Naive thymus-derived CD4-positive, alpha-beta T cell (primary cell): ENCODE data around the gene PRMT3. TPM values are rescaled to one million over a fixed set of nuclear protein-coding genes. Genes with fewer than 3 reads are reported as not detected.

Experiments used
- ATAC-seq: fragments of 150-1000 bp; cut with Tn5 transposase; 2 replicates; pipeline ENCODE4 v1.10.0; 2021; ENCODE audit warnings: mild to moderate bottlenecking, moderate library complexity
- CTCF ChIA-PET: fragments of 350-600 bp; sonication (Branson Sonifier 250); formaldehyde crosslinking; loops from one replicate; lab custom pipeline; 2021; ENCODE audit warnings: antibody characterized with exemption; lab: Charles Lee
- POLR2A ChIA-PET: fragments of 350-600 bp; sonication (Branson Sonifier 250); formaldehyde crosslinking; loops from one replicate; lab custom pipeline; 2021; ENCODE audit warnings: antibody characterized with exemption, inconsistent platforms; lab: Charles Lee
- DNase-seq, 9 donors: peaks; one replicate each; pipeline versions ENCODE4 v3.0.0 to v3.0.0-alpha.2; 2020 to 2022; ENCODE audit warnings: mixed read lengths in 1 of 9
- H3K27ac ChIP-seq: one replicate; pipeline ENCODE4 v1.7.0; 2013; ENCODE audit warnings: mild to moderate bottlenecking, low read depth, low read length, moderate library complexity
- H3K27me3 ChIP-seq, 2 donors: one replicate each; pipeline ENCODE4 v1.7.0; 2013; ENCODE audit warnings: low read length in 2 of 2, mild to moderate bottlenecking in 2 of 2, moderate library complexity in 2 of 2; ENCODE audit not compliant: control insufficient read depth in 2 of 2, insufficient read depth in 2 of 2
- H3K36me3 ChIP-seq, 3 experiments: 1 replicate in 2 of 3; 2 replicates in 1 of 3; pipeline ENCODE4 v1.7.0; 2013; ENCODE audit warnings: low read length in 3 of 3, mild to moderate bottlenecking in 3 of 3, moderate library complexity in 1 of 3; ENCODE audit not compliant: insufficient read depth in 3 of 3, control insufficient read depth in 2 of 3
- H3K4me1 ChIP-seq, 2 donors: one replicate each; pipeline ENCODE4 v1.7.0; 2013; ENCODE audit warnings: low read length in 2 of 2, mild to moderate bottlenecking in 2 of 2, moderate library complexity in 1 of 2; ENCODE audit not compliant: control insufficient read depth in 2 of 2, insufficient read depth in 2 of 2
- H3K4me3 ChIP-seq: 2 replicates; pipeline ENCODE4 v1.7.0; 2013; ENCODE audit warnings: mild to moderate bottlenecking, low read length
- H3K9me3 ChIP-seq, 3 experiments: 1 replicate in 2 of 3; 2 replicates in 1 of 3; pipeline ENCODE4 v1.7.0; 2013; ENCODE audit warnings: low read length in 3 of 3; ENCODE audit not compliant: control insufficient read depth in 2 of 3
- H3K27ac Mint-ChIP-seq, 9 donors: one replicate each; pipeline ENCODE4 v1.8.0; 2020 to 2022; ENCODE audit warnings: mixed read lengths in 9 of 9, mild to moderate bottlenecking in 8 of 9, moderate library complexity in 5 of 9, inconsistent platforms in 2 of 9
- H3K27me3 Mint-ChIP-seq, 5 donors: one replicate each; pipeline ENCODE4 v1.8.0; 2021 to 2022; ENCODE audit warnings: mixed read lengths in 5 of 5, mild to moderate bottlenecking in 1 of 5
- H3K36me3 Mint-ChIP-seq, 5 donors: one replicate each; pipeline ENCODE4 v1.8.0; 2020 to 2022; ENCODE audit warnings: mixed read lengths in 5 of 5, mild to moderate bottlenecking in 3 of 5, inconsistent platforms in 1 of 5
- H3K4me1 Mint-ChIP-seq, 7 donors: one replicate each; pipeline ENCODE4 v1.8.0; 2020 to 2022; ENCODE audit warnings: mixed read lengths in 7 of 7, mild to moderate bottlenecking in 3 of 7, inconsistent platforms in 1 of 7
- H3K4me3 Mint-ChIP-seq, 10 donors: one replicate each; pipeline ENCODE4 v1.8.0; 2020 to 2022; ENCODE audit warnings: mild to moderate bottlenecking in 10 of 10, mixed read lengths in 10 of 10, moderate library complexity in 6 of 10, inconsistent platforms in 2 of 10
- H3K9me3 Mint-ChIP-seq, 11 donors: one replicate each; pipeline ENCODE4 v1.8.0; 2020 to 2022; ENCODE audit warnings: mixed read lengths in 11 of 11, mild to moderate bottlenecking in 4 of 11, inconsistent platforms in 1 of 11, moderate library complexity in 1 of 11
- intact Hi-C, 2 donors: fragments of 100-400 bp; cut with micrococcal nuclease; formaldehyde crosslinking; loops; one replicate each; pipeline ENCODE4 v1.15.1; 2023
- polyA plus RNA-seq, 2 donors: library from polyadenylated mRNA; unstranded; fragments of 300-500 nt; fragmentation: Illumina TruSeq; gene quantifications; one replicate each; pipeline ENCODE4 v1.2.3, GENCODE V29; 2021
- total RNA-seq, 6 experiments: library from RNA in 5 of 6; stranded (reverse) in 5 of 6; gene quantifications; 1 replicate in 5 of 6; 2 replicates in 1 of 6; pipeline ENCODE4 v1.2.3 and lab custom pipeline; 2021 to 2026

PRMT3 gene
- total and polyA plus RNA-seq, 7 experiments from 2014 or later, result 7.6 to 19.0 (median 15.1) TPM

DNA sequence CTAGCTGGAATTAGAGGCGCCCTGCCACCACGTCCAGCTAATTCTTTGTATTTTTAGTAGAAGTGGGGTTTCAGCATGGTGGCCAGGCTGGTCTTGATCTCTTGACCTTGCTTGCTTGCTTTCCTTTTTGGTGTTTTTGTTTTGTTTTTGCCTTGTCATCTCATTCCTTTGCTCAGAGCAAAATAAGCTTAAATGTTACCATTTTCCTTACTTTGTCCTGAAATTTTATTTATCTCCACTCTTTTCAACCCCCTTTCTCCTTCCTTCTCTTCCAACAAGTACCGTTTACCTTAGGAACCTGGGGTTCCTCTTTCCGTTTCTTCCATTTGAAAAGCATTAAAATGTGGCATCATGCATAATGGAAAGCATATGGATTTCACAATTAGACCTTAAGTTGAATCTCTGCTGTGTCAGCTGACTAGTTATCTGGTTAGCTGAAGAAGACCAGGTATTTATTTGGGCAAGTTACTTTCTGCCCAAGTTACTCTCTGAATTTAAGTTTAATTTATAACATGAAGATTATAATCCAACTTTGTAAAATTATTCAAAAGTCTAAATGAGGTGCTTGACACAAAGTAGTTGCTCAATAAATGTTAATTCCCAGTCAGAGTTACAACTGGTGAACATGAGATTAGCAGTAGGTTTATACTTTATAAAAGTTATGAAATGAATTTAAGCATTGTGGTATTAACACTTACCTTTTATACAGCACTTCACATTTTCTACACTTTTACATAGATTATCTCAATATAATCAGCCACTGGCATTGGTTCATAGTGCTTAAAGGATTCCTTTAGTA is 69.7 kb downstream of the PRMT3 start:
- Mint-ChIP-seq H3K36me3 (peaks cover 0 to 56% (median 35%) of the 10 kb centered on the region in 5 donors), H3K27me3 (no peaks in the 10 kb centered on the region), H3K4me3 (no peak overlapping the region), H3K9me3 (peaks cover 0 to 3% (median 0%) of the 10 kb centered on the region in 11 donors), H3K4me1 (peaks cover 0 to 3% (median 0%) of the 10 kb centered on the region in 7 donors), H3K27ac (no peak overlapping the region)
- Histone ChIP-seq H3K27ac (no peak overlapping the region), H3K9me3 (no peaks in the 10 kb centered on the region), H3K4me1 (no peaks in the 10 kb centered on the region), H3K4me3 (no peak overlapping the region), H3K36me3 (peaks cover 0 to 6% (median 0%) of the 10 kb centered on the region in 3 experiments), H3K27me3 (no peaks in the 10 kb centered on the region)
- no peak for DNase-seq
- intact Hi-C loops, result no loop called here
- ATAC-seq, result no peak
- POLR2A ChIA-PET, result no interaction called here
- CTCF ChIA-PET, result no interaction called here

DNA sequence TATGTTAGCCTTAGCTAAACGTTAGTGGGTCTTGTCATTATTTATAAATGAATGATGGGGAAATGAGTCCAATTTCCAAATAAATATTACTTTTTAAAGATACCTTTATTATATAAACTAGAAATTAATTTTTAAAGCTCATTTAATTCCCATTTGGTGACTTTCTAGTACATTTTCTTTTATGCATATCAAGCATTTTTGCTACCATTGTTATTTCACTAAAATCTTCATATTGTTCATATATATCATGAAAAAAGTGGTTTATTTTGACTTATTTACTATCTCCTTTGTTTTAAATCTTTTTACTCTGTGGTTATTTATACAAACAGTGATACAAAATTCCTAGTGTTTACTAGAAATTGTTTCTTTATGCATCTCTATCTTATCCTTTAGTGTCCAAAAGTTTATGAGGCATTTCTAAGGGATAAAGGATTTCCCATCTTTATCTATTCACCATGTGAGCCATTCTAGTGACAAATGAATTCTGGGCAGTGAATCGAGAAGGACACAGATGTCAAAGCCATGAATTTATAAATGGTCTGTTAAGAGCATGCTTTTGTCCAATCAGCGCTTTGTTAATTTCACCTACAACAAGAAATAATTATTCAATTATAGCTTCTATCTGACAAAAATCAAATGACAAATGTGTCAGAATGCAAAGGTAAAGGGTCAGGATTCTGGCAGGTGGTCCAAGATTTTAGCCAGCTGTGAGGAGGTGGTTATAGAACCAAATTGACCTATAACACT is 70.6 kb downstream of the PRMT3 start:
- Histone ChIP-seq H3K27ac (no peak overlapping the region), H3K36me3 (peaks cover 0 to 6% (median 0%) of the 10 kb centered on the region in 3 experiments), H3K4me1 (no peaks in the 10 kb centered on the region), H3K9me3 (no peaks in the 10 kb centered on the region), H3K4me3 (no peak overlapping the region), H3K27me3 (no peaks in the 10 kb centered on the region)
- no peak for DNase-seq
- no peak overlapping the region for H3K4me3 Mint-ChIP-seq
- peaks cover 0 to 3% (median 0%) of the 10 kb centered on the region in 11 donors for H3K9me3 Mint-ChIP-seq
- peaks cover 0 to 3% (median 0%) of the 10 kb centered on the region in 7 donors for H3K4me1 Mint-ChIP-seq
- ChIA-PET CTCF (no interaction called here), POLR2A (no interaction called here)
- peaks cover 0 to 57% (median 35%) of the 10 kb centered on the region in 5 donors for H3K36me3 Mint-ChIP-seq
- intact Hi-C loops, result no loop called here
- H3K27me3 Mint-ChIP-seq, result no peaks in the 10 kb centered on the region
- no peak for ATAC-seq
- no peak overlapping the region for H3K27ac Mint-ChIP-seq

DNA sequence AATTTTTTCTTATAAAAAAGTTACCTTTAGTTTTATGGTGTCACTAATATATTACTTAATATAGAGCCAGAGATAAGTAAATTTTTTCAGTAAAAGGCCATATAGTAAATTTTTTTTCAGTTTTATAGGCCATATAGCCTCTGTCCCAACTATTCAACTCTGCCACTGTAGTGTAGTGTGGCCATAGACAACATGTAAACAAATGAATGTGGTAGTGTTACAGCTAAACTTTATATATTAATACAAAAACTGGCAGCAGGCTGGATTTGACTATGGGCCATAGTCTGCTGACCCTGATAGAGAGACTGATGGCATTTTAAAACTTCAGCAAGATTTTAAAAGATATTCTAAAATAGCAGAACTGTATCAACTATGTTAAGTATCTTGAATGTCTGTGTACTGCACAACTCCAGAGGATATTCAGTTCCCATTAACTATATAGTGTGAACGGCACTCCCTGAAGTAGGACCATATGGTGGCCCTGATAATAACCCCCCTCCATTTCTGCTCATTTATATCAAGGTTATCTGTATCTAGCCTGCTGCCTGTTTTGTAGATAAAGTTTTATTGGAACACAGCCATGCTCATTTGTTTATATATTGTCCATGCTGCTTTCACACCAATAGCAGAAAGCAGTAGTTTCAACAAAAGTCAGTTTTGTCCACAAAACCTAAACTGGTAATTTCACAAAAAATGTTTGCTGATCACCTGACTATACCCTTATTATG is 71.6 kb downstream of the PRMT3 start:
- Histone ChIP-seq H3K4me1 (no peaks in the 10 kb centered on the region), H3K4me3 (no peak overlapping the region), H3K36me3 (no peaks in the 10 kb centered on the region), H3K9me3 (no peaks in the 10 kb centered on the region), H3K27ac (no peak overlapping the region), H3K27me3 (no peaks in the 10 kb centered on the region)
- Mint-ChIP-seq H3K27me3 (no peaks in the 10 kb centered on the region), H3K36me3 (peaks cover 0 to 62% (median 32%) of the 10 kb centered on the region in 5 donors), H3K27ac (no peak overlapping the region), H3K4me1 (peaks cover 0 to 3% (median 0%) of the 10 kb centered on the region in 7 donors), H3K4me3 (no peak overlapping the region), H3K9me3 (peaks cover 0 to 3% (median 0%) of the 10 kb centered on the region in 11 donors)
- no peak for ATAC-seq
- ChIA-PET CTCF (no interaction called here), POLR2A (no interaction called here)
- intact Hi-C loops, result no loop called here
- DNase-seq, result no peak

DNA sequence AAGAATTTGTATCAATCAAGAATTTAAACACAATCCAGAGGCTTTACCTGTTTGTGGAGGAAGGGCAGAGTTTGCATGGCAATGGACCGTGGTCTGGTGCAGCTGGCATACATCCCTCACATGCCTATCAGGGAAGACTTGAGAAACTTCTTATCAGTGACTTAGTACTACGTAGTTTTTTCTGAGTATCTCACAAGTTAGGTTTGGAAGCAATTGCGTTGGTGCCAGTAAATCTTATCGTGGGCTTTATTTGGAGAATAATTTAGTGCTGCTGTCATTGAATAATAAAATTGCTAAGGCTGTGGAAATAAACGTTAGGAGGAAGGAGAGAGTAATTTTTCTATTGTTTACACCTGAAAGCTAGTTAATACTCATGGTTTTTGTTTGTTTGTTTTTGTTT is 72.3 kb downstream of the PRMT3 start:
- peaks cover 0 to 3% (median 0%) of the 10 kb centered on the region in 11 donors for H3K9me3 Mint-ChIP-seq
- intact Hi-C loops, result no loop called here
- ATAC-seq (no peak), DNase-seq (no peak)
- H3K4me3 Mint-ChIP-seq, result no peak overlapping the region
- H3K4me1 ChIP-seq, result no peaks in the 10 kb centered on the region
- H3K36me3 ChIP-seq, result no peaks in the 10 kb centered on the region
- no peak overlapping the region for H3K4me3 ChIP-seq
- peaks cover 0 to 3% (median 0%) of the 10 kb centered on the region in 7 donors for H3K4me1 Mint-ChIP-seq
- H3K36me3 Mint-ChIP-seq, result peaks cover 0 to 61% (median 31%) of the 10 kb centered on the region in 5 donors
- ChIA-PET CTCF (no interaction called here), POLR2A (no interaction called here)
- no peak overlapping the region for H3K27ac Mint-ChIP-seq
- no peaks in the 10 kb centered on the region for H3K27me3 ChIP-seq
- no peaks in the 10 kb centered on the region for H3K9me3 ChIP-seq
- no peak overlapping the region for H3K27ac ChIP-seq
- H3K27me3 Mint-ChIP-seq, result no peaks in the 10 kb centered on the region

DNA sequence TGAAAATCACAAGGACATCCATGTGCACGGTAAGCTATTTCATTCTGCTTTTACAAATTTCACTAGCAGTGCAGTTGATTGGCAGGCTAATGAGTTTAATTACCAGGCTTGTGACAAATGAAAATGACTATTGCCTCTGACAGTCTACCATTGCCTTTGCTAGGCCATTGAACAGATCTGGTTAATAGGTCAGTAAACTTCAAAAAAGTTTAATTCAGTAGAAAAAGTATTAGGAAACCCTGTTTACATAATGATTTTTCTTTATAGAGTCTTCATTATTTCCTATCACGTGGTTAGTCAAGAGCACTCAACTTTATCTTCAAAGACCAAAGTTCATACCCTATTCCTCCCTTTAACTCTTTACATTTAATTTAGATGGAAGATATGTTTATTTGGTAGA is 77.0 kb downstream of the PRMT3 start:
- Mint-ChIP-seq H3K4me3 (no peak overlapping the region), H3K9me3 (no peaks in the 10 kb centered on the region), H3K4me1 (peaks cover 0 to 1% (median 0%) of the 10 kb centered on the region in 7 donors), H3K27ac (no peak overlapping the region), H3K36me3 (peaks cover 0 to 63% (median 33%) of the 10 kb centered on the region in 5 donors), H3K27me3 (no peaks in the 10 kb centered on the region)
- POLR2A ChIA-PET, result no interaction called here
- H3K4me1 ChIP-seq, result no peaks in the 10 kb centered on the region
- no peak for DNase-seq
- no peak overlapping the region for H3K4me3 ChIP-seq
- peaks cover 0 to 5% (median 0%) of the 10 kb centered on the region in 3 experiments for H3K36me3 ChIP-seq
- no peak for ATAC-seq
- H3K27me3 ChIP-seq, result no peaks in the 10 kb centered on the region
- CTCF ChIA-PET, result no interaction called here
- H3K27ac ChIP-seq, result no peak overlapping the region
- H3K9me3 ChIP-seq, result no peaks in the 10 kb centered on the region
- intact Hi-C loops, result no loop called here

GRCh38 chr11:20467487-20468185 is 80.1 kb downstream of the PRMT3 start:
- CTCF ChIA-PET, result no interaction called here
- no peaks in the 10 kb centered on the region for H3K27me3 Mint-ChIP-seq
- H3K4me3 ChIP-seq, result no peak overlapping the region
- H3K36me3 Mint-ChIP-seq, result peaks cover 5 to 72% (median 52%) of the 10 kb centered on the region in 5 donors
- no peak overlapping the region for H3K27ac Mint-ChIP-seq
- no peak overlapping the region for H3K27ac ChIP-seq
- H3K9me3 Mint-ChIP-seq, result peaks cover 0 to 6% (median 0%) of the 10 kb centered on the region in 11 donors
- no peaks in the 10 kb centered on the region for H3K27me3 ChIP-seq
- DNase-seq (no peak), ATAC-seq (no peak)
- intact Hi-C loops, result no loop called here
- H3K4me1 ChIP-seq, result no peaks in the 10 kb centered on the region
- no peaks in the 10 kb centered on the region for H3K9me3 ChIP-seq
- H3K4me1 Mint-ChIP-seq, result peaks cover 0 to 12% (median 4%) of the 10 kb centered on the region in 7 donors
- peaks cover 0 to 11% (median 0%) of the 10 kb centered on the region in 3 experiments for H3K36me3 ChIP-seq
- POLR2A ChIA-PET, result no interaction called here
- no peak overlapping the region for H3K4me3 Mint-ChIP-seq
